ENCODE measurements around the gene GRK4. TPM values are rescaled to one million over a fixed set of nuclear protein-coding genes. Genes with fewer than 3 reads are reported as not detected.
A peak's percentile ranks its signal among the peaks of the same experiment; 100 is the strongest.

The GRK4 gene
- total RNA-seq, 8 experiments from 2014 or later = 7.3 to 22.2 (median 14.2) TPM

DNA sequence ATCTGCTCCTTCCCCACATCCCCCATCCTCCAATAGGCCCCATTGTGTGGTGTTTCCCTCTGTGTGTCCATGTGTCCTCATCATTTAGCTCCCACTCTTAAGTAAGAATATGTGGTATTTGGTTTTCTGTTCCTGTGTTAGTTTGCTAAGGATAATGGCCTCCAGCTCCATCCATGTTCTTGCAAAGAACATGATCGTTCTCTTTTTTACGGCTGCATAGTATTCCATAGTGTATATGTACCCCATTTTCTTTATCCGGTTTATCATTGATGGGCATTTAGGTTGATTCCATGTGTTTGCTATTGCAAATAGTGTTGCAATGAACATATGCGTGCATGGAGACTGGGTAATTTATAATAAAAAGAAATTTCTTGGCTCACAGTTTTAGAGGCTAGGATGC, 31.5 kb downstream of the GRK4 start:
- ATAC-seq (replicated peaks in 6 of 8) = no peak
- no peak overlapping the region for H3K27ac ChIP-seq
- in situ Hi-C loops (cut with MboI; ENCODE audit: low pct_unique_long_range_greater_than_20kb in 2 of 9, low sequenced_read_pairs in 9 of 9, unreplicated experiment in 9 of 9) = no loop called here
- no peak overlapping the region for H3K4me3 ChIP-seq
- 76 to 100% (median 97%) methylated on average over 2 to 4 of the region's 4 CpGs; no CpG with 5 or more reads in 2 of the 10 experiments for WGBS, 10 experiments
- no peaks in the 10 kb centered on the region for H3K4me1 ChIP-seq (replicated peaks in 1 of 2)

DNA sequence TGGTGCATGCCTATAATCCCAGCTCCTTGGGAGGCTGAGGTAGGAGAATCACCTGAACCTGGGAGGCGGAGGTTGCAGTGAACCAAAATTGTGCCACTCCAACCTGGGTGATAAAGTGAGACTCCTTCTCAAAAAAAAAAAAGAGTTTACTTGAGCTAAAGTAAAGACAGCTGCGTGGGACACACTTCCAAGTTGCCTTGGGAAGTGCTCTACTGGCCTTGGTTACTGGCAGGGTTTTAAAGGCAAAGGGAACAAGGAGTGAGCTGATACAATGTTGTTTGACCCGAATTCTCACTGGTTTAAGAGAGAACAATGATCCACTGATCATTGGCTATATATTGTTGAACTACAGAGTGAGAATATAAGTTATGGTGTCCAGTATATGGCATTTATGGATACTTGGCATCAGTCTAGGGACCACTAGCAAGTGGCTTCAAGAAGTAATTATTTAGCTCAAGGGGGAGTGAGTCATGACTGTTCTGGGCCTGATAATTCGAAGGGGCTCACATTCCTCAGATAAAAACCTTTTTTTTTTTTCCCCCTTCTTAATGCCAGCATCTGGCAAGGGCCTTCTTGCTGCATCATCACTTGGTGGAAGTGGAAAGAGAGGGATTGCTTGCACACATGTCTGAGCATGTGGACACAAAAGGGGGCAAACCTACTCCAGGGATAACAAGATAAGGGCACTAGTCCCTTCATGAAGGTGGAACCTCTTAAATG, 32.3 kb downstream of the GRK4 start:
- no peak overlapping the region for H3K4me3 ChIP-seq
- WGBS, 10 experiments = 17 to 100% (median 70%) methylated on average over 1 to 4 of the region's 4 CpGs
- in situ Hi-C loops (cut with MboI; ENCODE audit: low pct_unique_long_range_greater_than_20kb in 2 of 9, low sequenced_read_pairs in 9 of 9, unreplicated experiment in 9 of 9) = no loop called here
- ATAC-seq (replicated peaks in 6 of 8) = no peak
- H3K27ac ChIP-seq = no peak overlapping the region
- H3K4me1 ChIP-seq (replicated peaks in 1 of 2) = no peaks in the 10 kb centered on the region

DNA sequence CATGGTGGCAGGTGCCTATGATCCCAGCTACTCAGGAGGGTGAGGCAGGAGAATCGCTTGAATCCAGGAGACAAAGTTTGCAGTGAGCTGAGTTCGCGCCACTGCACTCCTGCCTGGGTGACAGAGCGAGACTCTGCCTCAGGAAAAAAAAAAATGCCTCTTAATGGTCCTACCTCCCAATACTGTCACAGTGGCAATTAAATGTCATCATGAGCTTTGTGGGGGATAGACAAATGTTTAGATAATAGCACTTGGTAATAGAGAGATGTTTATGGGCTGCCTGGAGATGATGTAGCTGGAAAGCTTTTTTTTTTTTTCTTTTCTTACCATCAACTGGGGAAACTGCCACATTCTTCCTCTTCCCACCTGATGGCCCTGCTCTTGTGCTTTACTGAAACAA, 33.0 kb downstream of the GRK4 start:
- ATAC-seq (replicated peaks in 6 of 8) = peak in 5 of 8 experiments; percentile 61 to 92 (median 85)
- 60 to 100% (median 93%) methylated on average over 1 to 4 of the region's 4 CpGs; no CpG with 5 or more reads in 3 of the 10 experiments for WGBS, 10 experiments
- in situ Hi-C loops (cut with MboI; ENCODE audit: low pct_unique_long_range_greater_than_20kb in 2 of 9, low sequenced_read_pairs in 9 of 9, unreplicated experiment in 9 of 9) = no loop called here

DNA sequence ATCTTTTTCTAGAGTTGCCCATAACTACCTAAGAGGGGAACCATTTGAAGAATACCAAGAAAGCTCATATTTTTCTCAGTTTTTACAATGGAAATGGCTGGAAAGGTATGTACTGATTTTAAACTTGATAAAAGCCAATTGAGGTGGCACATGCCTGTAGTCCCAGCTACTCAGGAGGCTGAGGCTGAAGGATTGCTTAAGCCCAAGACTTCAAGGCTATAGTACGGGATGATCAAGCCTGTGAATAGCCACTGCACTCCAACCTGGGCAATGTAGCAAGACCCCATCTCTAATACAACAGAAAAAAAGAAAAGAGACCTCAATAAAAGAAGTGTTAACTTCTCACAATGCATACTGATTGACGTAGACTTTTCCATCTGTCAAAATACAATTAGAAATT, 44.4 kb downstream of the GRK4 start:
- no peak for ATAC-seq (replicated peaks in 6 of 8)
- Histone ChIP-seq H3K4me1 (replicated peaks in 1 of 2) (no peaks in the 10 kb centered on the region), H3K4me3 (no peak overlapping the region), H3K27ac (no peak overlapping the region)
- 52 to 92% (median 79%) methylated on average over 1 to 2 of the region's 2 CpGs; no CpG with 5 or more reads in 2 of the 10 experiments for whole genome bisulfite sequencing, 10 experiments
- in situ Hi-C loops (cut with MboI; ENCODE audit: low pct_unique_long_range_greater_than_20kb in 2 of 9, low sequenced_read_pairs in 9 of 9, unreplicated experiment in 9 of 9) = no loop called here

More for the DNA sequence above, 33.0 kb downstream of the GRK4 start:
- H3K4me3 ChIP-seq = no peak overlapping the region
- H3K27ac ChIP-seq = no peak overlapping the region
- H3K4me1 ChIP-seq (replicated peaks in 1 of 2) = no peaks in the 10 kb centered on the region

DNA sequence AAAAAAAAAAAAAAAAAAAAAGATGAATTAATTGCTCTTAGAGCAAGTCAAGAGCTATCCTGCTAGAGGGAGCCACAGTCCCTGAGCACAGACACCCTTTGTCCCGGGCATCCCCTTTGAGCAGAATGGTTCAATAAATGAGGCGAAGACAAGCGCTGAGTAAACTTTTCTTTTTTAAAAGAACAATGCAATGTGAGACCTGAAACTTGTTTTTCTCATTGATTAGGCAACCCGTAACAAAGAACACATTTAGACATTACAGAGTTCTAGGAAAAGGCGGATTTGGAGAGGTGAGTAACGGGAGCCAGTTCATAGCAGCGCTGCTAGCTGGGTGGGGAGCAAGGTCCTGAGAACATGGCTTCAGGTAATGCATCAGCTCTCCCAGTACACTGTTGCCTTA, 46.1 kb downstream of the GRK4 start:
- H3K4me1 ChIP-seq (replicated peaks in 1 of 2) = peaks cover 3 to 4% of the 10 kb centered on the region in 2 donors
- in situ Hi-C loops (cut with MboI; ENCODE audit: low pct_unique_long_range_greater_than_20kb in 2 of 9, low sequenced_read_pairs in 9 of 9, unreplicated experiment in 9 of 9) = no loop called here
- no peak overlapping the region for H3K27ac ChIP-seq
- peak in 5 of 8 experiments; percentile 20 to 75 (median 56) for ATAC-seq (replicated peaks in 6 of 8)
- no peak overlapping the region for H3K4me3 ChIP-seq
- WGBS, 10 experiments = 0 to 71% (median 57%) methylated on average over 1 to 7 of the region's 7 CpGs; no CpG with 5 or more reads in 1 of the 10 experiments

DNA sequence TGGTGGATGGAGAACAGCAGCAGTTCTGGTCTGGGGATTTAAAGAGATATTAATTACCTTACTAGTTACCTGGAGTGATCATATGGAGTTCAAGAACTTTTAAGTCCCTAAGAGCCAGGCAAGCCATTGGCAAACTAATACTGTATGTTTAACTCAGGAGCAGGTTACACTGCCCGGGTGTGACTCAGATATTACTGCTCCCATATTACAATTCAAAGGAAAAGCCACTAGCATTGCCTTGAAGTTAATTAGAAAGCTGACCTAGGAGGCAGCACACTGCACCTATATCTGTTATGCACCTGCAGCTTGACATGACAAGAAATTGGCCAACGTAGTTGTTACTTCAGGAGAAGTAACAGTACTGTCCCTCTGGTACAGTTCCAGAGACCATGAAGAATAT, 47.2 kb downstream of the GRK4 start:
- in situ Hi-C loops (cut with MboI; ENCODE audit: low pct_unique_long_range_greater_than_20kb in 2 of 9, low sequenced_read_pairs in 9 of 9, unreplicated experiment in 9 of 9) = no loop called here
- WGBS, 10 experiments = 0 to 100% (median 67%) methylated on average over 1 to 2 of the region's 2 CpGs; no CpG with 5 or more reads in 1 of the 10 experiments
- H3K27ac ChIP-seq = no peak overlapping the region
- ATAC-seq (replicated peaks in 6 of 8) = peak in 2 of 8 experiments; percentile 48 to 60
- no peak overlapping the region for H3K4me3 ChIP-seq
- peaks cover 3 to 4% of the 10 kb centered on the region in 2 donors for H3K4me1 ChIP-seq (replicated peaks in 1 of 2)

DNA sequence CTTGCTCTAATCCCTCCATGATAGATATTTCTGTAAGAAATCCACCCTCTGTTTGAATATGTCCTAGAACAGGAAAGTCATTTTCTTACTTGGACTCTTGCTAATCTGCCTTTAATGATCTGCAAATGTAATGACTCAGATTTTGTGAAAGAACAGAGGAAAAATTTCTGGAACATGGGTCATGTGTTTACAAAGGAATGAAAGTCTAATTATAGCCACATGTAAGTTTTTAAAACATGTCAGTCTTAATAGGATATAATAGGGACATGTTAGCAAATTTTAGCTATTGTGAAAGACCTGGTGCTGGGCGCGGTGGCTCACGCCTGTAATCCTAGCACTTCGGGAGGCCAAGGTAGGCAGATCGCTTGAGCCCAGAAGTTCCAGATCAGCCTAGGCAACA, 47.6 kb downstream of the GRK4 start:
- Histone ChIP-seq H3K4me3 (no peak overlapping the region), H3K4me1 (replicated peaks in 1 of 2) (peaks cover 3 to 4% of the 10 kb centered on the region in 2 donors), H3K27ac (no peak overlapping the region)
- in situ Hi-C loops (cut with MboI; ENCODE audit: low pct_unique_long_range_greater_than_20kb in 2 of 9, low sequenced_read_pairs in 9 of 9, unreplicated experiment in 9 of 9) = no loop called here
- 5 to 86% (median 27%) methylated on average over 1 to 5 of the region's 5 CpGs; no CpG with 5 or more reads in 3 of the 10 experiments for WGBS, 10 experiments
- peak in 3 of 8 experiments; percentile 42 to 87 (median 82) for ATAC-seq (replicated peaks in 6 of 8)

DNA sequence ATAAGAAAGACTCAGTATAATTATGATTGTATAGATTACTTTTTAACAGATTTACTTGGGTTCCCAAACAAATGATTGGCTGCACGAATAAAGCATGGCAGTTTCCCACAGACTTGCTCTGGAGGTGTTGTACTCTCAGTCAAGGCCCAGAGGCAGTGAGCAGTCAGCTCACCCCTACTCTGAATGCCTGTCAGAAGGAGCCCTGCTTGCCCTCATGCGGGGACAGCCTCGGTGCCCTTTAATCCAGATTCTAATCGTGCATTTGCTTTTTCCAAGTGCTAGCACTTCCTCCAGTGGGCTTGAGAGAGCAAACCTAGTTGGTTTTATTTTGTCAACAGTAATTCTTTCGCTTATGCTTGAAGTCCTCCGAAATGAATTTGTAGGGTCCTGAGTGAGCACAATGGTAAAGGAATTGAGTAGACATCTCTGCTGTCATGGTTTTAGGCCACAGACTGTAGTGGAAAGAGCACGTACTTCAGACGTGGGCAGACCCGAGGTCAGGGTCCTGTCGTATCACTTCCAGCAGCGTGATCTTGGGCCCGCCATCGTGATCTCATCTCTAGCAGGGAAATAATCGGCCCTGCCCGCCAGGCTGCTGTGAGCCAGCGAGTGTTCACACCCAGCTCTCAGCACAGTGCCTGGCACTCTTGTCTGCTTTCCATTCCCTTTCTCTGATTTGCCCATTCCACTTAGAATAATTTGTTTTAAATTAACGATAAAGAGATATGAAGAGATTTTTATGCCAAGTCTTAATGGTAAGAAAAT, 48.3 kb downstream of the GRK4 start:
- no peak overlapping the region for H3K27ac ChIP-seq
- in situ Hi-C loops (cut with MboI; ENCODE audit: low pct_unique_long_range_greater_than_20kb in 2 of 9, low sequenced_read_pairs in 9 of 9, unreplicated experiment in 9 of 9) = no loop called here
- WGBS, 10 experiments = 57 to 100% (median 93%) methylated on average over 1 to 12 of the region's 17 CpGs
- ATAC-seq (replicated peaks in 6 of 8) = no peak
- peaks cover 4 to 7% of the 10 kb centered on the region in 2 donors for H3K4me1 ChIP-seq (replicated peaks in 1 of 2)
- H3K4me3 ChIP-seq = no peak overlapping the region

DNA sequence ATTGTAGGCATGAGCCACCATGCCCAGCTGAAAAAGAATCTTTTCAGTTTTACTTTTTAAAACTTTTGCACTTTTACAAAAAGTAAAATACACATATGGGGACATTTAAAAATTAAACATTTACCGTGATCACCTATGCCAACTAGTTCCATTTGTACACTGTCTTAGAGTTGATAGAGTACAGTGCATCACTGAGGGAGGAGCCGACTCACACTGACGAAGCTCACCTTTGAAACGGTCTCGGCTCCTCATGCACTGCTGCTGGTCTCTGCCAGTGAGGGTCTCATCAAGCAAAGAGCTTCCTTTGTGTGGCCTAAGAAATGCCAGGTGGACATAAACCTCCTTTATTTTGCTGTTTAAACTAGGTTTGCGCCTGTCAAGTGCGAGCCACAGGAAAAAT, 50.0 kb downstream of the GRK4 start:
- Histone ChIP-seq H3K27ac (no peak overlapping the region), H3K4me1 (replicated peaks in 1 of 2) (peaks cover 14 to 17% of the 10 kb centered on the region in 2 donors), H3K4me3 (no peak overlapping the region)
- no peak for ATAC-seq (replicated peaks in 6 of 8)
- in situ Hi-C loops (cut with MboI; ENCODE audit: low pct_unique_long_range_greater_than_20kb in 2 of 9, low sequenced_read_pairs in 9 of 9, unreplicated experiment in 9 of 9) = no loop called here
- 62 to 100% (median 88%) methylated on average over 1 to 7 of the region's 7 CpGs for WGBS, 10 experiments

DNA sequence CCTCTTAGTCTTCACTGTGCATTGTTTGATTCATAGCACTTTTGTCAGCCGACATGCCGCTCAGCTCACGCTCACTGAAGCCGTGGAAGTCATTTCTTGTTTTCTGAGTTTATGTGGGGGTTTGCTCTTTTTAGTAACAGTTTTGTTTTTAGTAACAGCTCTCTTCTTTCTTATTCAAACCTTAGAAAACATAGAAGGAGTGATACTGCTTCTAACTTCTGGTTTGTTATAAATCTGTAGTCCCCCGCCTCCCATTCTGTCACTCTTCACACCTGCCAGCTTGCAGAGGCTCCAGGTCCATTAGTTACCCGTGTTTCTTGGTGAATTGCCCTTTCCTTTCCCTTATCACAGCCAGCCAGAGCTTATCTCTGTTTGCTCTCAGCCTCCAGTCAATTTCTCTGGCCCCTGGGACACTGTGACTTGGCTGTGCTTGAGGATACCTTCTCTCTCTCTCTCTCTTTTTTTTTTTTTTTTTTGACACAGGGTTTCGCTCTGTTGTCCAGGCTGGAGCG, 50.5 kb downstream of the GRK4 start:
- H3K4me3 ChIP-seq = no peak overlapping the region
- H3K27ac ChIP-seq = no peak overlapping the region
- H3K4me1 ChIP-seq (replicated peaks in 1 of 2) = peaks cover 17 to 19% of the 10 kb centered on the region in 2 donors
- no peak for ATAC-seq (replicated peaks in 6 of 8)
- in situ Hi-C loops (cut with MboI; ENCODE audit: low pct_unique_long_range_greater_than_20kb in 2 of 9, low sequenced_read_pairs in 9 of 9, unreplicated experiment in 9 of 9) = no loop called here
- 73 to 100% (median 77%) methylated on average over 4 to 8 of the region's 8 CpGs for WGBS, 10 experiments

DNA sequence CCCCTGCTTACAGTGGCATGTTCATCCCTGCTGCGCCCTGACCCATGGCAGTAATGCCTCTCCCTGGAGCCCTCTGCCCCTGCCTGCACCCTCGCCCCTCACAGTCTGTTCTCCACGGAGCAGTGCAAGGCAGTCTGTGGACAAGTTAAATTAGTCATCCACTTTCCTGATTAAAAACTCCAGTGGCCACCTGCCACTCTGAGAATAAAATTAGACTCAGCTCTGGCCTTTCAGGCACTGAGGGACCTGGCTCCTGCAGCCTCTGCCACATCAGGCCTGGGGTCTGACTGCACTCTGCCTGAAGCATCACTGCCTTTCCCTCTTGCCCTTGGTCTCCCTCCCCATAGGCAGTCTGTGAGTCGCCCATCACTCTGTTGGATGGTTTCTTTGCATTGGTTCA, 53.6 kb downstream of the GRK4 start:
- in situ Hi-C loops (cut with MboI; ENCODE audit: low pct_unique_long_range_greater_than_20kb in 2 of 9, low sequenced_read_pairs in 9 of 9, unreplicated experiment in 9 of 9) = no loop called here
- peak in 5 of 8 experiments; percentile 83 to 94 (median 90) for ATAC-seq (replicated peaks in 6 of 8)
- 0 to 71% (median 54%) methylated on average over 1 to 3 of the region's 4 CpGs; no CpG with 5 or more reads in 3 of the 10 experiments for WGBS, 10 experiments
- H3K4me3 ChIP-seq = no peak overlapping the region
- H3K27ac ChIP-seq = peak overlapping the region; percentile 42 to 55
- H3K4me1 ChIP-seq (replicated peaks in 1 of 2) = peaks cover 17 to 22% of the 10 kb centered on the region in 2 donors

DNA sequence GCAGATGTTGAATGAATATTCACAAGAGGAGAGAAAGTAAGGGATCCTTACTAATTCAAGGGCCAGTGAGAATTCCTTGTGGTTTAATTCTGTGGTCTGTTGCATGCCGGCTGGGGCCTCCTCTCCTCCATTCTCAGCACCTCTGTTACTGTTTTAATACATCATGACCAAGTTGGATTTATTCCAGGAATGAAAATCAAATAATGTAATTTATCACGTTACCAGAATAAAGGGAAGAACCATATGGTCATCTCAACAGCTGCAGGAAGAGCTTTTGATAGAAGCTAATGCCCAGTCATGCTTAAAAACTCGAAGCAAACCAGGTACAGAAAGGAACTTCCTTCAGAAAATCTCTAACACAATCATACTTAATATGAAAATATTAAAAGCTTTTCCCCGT, 54.1 kb downstream of the GRK4 start:
- no peak for ATAC-seq (replicated peaks in 6 of 8)
- Histone ChIP-seq H3K4me3 (no peak overlapping the region), H3K4me1 (replicated peaks in 1 of 2) (peaks cover 17 to 22% of the 10 kb centered on the region in 2 donors), H3K27ac (peak overlapping the region; percentile 42 to 55)
- in situ Hi-C loops (cut with MboI; ENCODE audit: low pct_unique_long_range_greater_than_20kb in 2 of 9, low sequenced_read_pairs in 9 of 9, unreplicated experiment in 9 of 9) = no loop called here
- 16 to 84% (median 67%) methylated on average over 1 to 4 of the region's 4 CpGs for WGBS, 10 experiments

DNA sequence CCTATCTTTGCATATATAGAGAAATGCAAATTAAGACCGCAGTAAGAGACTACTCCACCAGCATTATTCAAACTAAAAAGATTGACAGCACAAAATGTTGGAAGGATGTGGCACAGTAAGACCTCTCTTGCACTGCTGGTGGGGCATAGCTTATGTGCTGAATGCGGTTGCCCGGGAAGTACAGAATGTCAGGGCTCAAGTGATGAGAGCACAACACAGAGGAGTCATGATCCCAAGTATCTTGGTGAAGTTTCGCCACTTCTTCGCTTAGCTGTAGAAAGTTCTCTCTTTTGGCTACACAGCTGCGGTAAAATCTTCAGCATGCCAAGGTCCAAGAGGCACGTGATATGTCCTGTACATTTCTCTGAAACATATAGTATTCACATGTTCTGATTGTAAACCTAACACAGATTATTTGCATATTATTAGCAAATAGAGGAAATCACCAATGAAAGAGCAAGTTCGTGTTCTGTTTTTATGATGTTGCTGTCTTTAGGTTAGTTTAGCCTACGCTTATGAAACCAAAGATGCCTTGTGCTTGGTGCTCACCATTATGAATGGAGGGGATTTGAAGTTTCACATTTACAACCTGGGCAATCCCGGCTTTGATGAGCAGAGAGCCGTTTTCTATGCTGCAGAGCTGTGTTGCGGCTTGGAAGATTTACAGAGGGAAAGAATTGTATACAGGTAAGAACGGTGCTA, 55.9 kb downstream of the GRK4 start:
- in situ Hi-C loops (cut with MboI; ENCODE audit: low pct_unique_long_range_greater_than_20kb in 2 of 9, low sequenced_read_pairs in 9 of 9, unreplicated experiment in 9 of 9) = no loop called here
- no peak overlapping the region for H3K27ac ChIP-seq
- 47 to 100% (median 78%) methylated on average over 1 to 12 of the region's 13 CpGs for WGBS, 10 experiments
- peaks cover 14 to 18% of the 10 kb centered on the region in 2 donors for H3K4me1 ChIP-seq (replicated peaks in 1 of 2)
- ATAC-seq (replicated peaks in 6 of 8) = peak in 2 of 8 experiments; percentile 37 to 73
- H3K4me3 ChIP-seq = no peak overlapping the region

Data from motor neuron (in vitro differentiated cells).